IPS-18a (cell line): Measurements from ENCODE around the gene GNAI2.

Experiments
- H3K27ac ChIP-seq: one replicate; pipeline ENCODE4 v1.5.1; 2013; ENCODE audit warnings: low read length
- H3K27me3 ChIP-seq: one replicate; pipeline ENCODE4 v1.6.1; 2013; ENCODE audit warnings: mild to moderate bottlenecking, low read length; ENCODE audit not compliant: control insufficient read depth, insufficient read depth
- H3K36me3 ChIP-seq: one replicate; pipeline ENCODE4 v1.6.1; 2013; ENCODE audit warnings: low read depth, low read length; ENCODE audit not compliant: control insufficient read depth
- H3K4me1 ChIP-seq: one replicate; pipeline ENCODE4 v1.6.1; 2013; ENCODE audit warnings: low read depth, low read length; ENCODE audit not compliant: control insufficient read depth
- H3K4me3 ChIP-seq: one replicate; pipeline ENCODE4 v1.5.1; 2013; ENCODE audit warnings: low read length
- H3K9ac ChIP-seq: one replicate; pipeline ENCODE4 v1.6.1; 2013; ENCODE audit warnings: mild to moderate bottlenecking, low read length, moderate library complexity
- H3K9me3 ChIP-seq: one replicate; pipeline ENCODE4 v1.6.1; 2013; ENCODE audit warnings: low read depth, low read length; ENCODE audit not compliant: control insufficient read depth

Gene GNAI2

DNA sequence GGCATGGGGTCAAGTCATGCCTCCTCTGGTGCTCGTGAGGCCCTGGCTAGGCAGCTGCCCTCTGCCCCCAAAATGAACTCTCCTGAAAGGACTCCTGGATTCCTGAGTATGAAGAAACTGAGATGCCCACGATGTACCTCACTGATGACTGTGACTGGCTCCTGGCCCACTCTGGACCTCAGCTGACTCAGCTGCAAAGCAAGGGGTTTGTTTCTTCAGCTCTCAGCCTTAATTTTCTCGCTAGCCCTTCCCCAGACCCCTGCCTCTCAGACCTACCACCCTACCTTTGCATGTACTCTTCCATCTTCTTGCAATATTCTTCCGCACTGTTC is 5.2 kb upstream of the GNAI2 start:
- Histone ChIP-seq H3K27me3 (peaks cover 8% of the 10 kb centered on the region), H3K36me3 (no peaks in the 10 kb centered on the region), H3K4me1 (peaks cover 7% of the 10 kb centered on the region), H3K9me3 (no peaks in the 10 kb centered on the region), H3K4me3 (no peak overlapping the region), H3K27ac (no peak overlapping the region), H3K9ac (no peak overlapping the region)

- Histone ChIP-seq H3K9me3 (no peaks in the 10 kb centered on the region), H3K27me3 (peaks cover 5% of the 10 kb centered on the region), H3K36me3 (no peaks in the 10 kb centered on the region), H3K9ac (no peak overlapping the region), H3K4me1 (peaks cover 7% of the 10 kb centered on the region), H3K27ac (no peak overlapping the region), H3K4me3 (no peak overlapping the region)
Observed at GRCh38 chr3:50231581-50231980, 4.4 kb upstream of the GNAI2 start.

- Histone ChIP-seq H3K9ac (no peak overlapping the region), H3K27ac (no peak overlapping the region), H3K4me1 (peaks cover 10% of the 10 kb centered on the region), H3K36me3 (no peaks in the 10 kb centered on the region), H3K27me3 (no peaks in the 10 kb centered on the region), H3K4me3 (no peak overlapping the region), H3K9me3 (no peaks in the 10 kb centered on the region)
Observed at GRCh38 chr3:50232303-50232702, 3.7 kb upstream of the GNAI2 start.

DNA sequence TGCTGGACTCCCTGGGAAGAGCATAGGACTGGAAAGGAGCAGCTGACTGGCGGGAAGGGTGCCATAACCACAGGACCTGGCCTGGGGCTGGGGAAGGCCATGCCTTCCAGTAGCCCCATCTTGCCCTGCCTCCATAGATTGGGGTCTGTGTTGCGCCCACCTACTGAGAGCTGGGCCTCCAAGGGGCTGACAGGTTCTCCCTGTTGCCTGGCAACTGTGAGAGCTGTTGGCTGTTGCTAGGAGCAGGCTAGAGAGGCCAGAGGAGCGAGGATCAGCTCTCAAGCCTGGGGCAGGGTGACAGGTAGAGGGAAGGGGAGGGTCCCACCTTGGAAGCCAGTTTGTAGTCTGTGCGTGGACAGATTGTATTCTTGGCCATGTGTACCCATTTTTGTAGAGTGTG is 2.8 kb upstream of the GNAI2 start:
- Histone ChIP-seq H3K27me3 (no peaks in the 10 kb centered on the region), H3K9ac (no peak overlapping the region), H3K36me3 (no peaks in the 10 kb centered on the region), H3K27ac (no peak overlapping the region), H3K4me1 (peaks cover 15% of the 10 kb centered on the region), H3K4me3 (no peak overlapping the region), H3K9me3 (no peaks in the 10 kb centered on the region)

DNA sequence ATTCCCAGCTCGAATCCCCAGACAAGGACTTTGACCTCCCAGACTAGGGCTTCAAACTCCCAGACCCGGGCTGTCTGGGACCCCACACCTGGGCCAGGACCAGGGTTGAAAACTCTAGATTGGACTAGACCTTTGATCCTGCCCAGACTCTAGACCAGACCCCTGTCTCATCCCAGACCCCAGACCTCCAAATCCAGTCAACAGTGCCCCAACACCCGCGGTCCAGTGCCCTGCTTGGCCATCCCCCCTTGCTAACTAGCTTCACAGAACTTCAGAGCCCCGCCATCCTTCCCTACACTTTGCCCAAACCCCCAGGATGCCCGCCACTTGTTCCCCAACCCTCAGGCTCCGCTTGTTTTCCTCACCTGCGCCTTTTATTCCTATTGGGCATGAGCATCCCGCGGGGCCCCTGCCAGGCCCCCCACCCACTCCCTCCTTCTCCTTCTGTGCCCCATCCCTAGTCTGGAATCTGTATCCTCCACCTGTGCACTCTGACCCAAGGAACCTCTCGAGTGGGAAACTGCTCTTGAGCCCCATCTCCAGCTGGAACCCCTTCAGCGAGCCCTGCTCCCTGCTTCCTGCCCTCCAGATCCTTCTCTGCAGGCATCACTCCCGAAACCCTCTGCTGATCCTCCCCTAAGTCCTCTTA is 604 bp downstream of the GNAI2 start:
- Histone ChIP-seq H3K36me3 (no peaks in the 10 kb centered on the region), H3K9me3 (no peaks in the 10 kb centered on the region), H3K27ac (no peak overlapping the region), H3K9ac (peak overlapping the region; percentile 61), H3K27me3 (no peaks in the 10 kb centered on the region), H3K4me3 (peak overlapping the region; percentile 90), H3K4me1 (peaks cover 38% of the 10 kb centered on the region)

- Histone ChIP-seq H3K9me3 (no peaks in the 10 kb centered on the region), H3K27ac (no peak overlapping the region), H3K36me3 (no peaks in the 10 kb centered on the region), H3K4me3 (peak overlapping the region; percentile 90), H3K9ac (peak overlapping the region; percentile 61), H3K4me1 (peaks cover 44% of the 10 kb centered on the region), H3K27me3 (no peaks in the 10 kb centered on the region)
Observed at GRCh38 chr3:50237133-50237651, 1.2 kb downstream of the GNAI2 start.

GRCh38 chr3:50237754-50238548 is 1.9 kb downstream of the GNAI2 start:
- H3K4me3 ChIP-seq = peak overlapping the region; percentile 90
- no peaks in the 10 kb centered on the region for H3K9me3 ChIP-seq
- H3K4me1 ChIP-seq = peaks cover 51% of the 10 kb centered on the region
- no peaks in the 10 kb centered on the region for H3K27me3 ChIP-seq
- no peaks in the 10 kb centered on the region for H3K36me3 ChIP-seq
- peak overlapping the region; percentile 61 for H3K9ac ChIP-seq
- H3K27ac ChIP-seq = no peak overlapping the region

DNA sequence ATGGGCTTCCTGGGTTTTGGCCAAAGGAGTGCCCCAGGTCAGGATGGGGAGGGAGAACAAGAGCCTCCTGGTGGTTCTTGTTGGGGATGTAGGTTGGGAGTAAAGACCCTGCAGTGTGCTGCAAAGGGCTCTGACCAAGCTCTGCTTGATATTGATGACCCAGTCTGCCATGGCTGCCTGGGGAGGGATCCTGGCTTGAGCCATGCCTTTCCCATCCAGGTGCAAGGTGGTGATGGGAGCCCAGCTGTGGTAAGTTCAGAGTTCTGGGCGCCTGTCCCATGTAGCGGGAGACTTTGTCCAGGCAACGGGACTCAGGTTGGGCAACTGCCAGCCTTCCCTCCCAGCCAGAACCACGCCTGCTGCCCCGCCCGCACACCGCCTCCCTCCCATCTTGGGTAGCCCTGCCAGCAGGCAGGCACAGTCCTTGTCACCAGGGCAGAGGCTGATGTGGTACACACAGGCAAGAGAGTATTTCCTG is 2.6 kb downstream of the GNAI2 start:
- Histone ChIP-seq H3K27me3 (no peaks in the 10 kb centered on the region), H3K4me1 (peaks cover 57% of the 10 kb centered on the region), H3K36me3 (no peaks in the 10 kb centered on the region), H3K27ac (no peak overlapping the region), H3K9me3 (no peaks in the 10 kb centered on the region), H3K4me3 (peak overlapping the region; percentile 90), H3K9ac (peak overlapping the region; percentile 13)

GRCh38 chr3:50239649-50240048 is 3.6 kb downstream of the GNAI2 start:
- Histone ChIP-seq H3K9ac (no peak overlapping the region), H3K4me1 (peaks cover 57% of the 10 kb centered on the region), H3K27ac (no peak overlapping the region), H3K27me3 (no peaks in the 10 kb centered on the region), H3K4me3 (no peak overlapping the region), H3K36me3 (peaks cover 3% of the 10 kb centered on the region), H3K9me3 (no peaks in the 10 kb centered on the region)

DNA sequence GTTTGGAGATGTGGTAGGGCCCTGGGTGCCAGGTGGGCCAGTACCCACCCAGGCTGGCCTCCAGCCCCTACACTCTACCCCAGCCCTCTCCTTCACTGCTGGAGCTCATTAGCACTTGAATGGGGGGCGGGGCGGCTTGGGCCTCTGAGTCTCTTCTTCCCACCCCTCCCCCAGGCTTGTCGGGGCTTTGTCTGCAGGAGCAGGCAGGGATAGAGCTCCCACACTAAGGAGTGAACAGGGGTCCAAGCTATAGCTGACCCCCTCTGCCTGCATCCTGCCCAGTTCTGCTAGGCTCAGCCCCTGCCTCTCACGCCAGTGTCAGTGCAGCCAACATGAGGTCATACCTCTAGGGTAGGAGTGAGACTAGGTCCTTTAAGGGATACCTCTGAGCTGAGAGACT is 5.2 kb downstream of the GNAI2 start:
- Histone ChIP-seq H3K9ac (peak overlapping the region; percentile 60), H3K4me1 (peaks cover 64% of the 10 kb centered on the region), H3K27me3 (no peaks in the 10 kb centered on the region), H3K4me3 (peak overlapping the region; percentile 53), H3K9me3 (no peaks in the 10 kb centered on the region), H3K36me3 (peaks cover 3% of the 10 kb centered on the region), H3K27ac (peak overlapping the region; percentile 79)

DNA sequence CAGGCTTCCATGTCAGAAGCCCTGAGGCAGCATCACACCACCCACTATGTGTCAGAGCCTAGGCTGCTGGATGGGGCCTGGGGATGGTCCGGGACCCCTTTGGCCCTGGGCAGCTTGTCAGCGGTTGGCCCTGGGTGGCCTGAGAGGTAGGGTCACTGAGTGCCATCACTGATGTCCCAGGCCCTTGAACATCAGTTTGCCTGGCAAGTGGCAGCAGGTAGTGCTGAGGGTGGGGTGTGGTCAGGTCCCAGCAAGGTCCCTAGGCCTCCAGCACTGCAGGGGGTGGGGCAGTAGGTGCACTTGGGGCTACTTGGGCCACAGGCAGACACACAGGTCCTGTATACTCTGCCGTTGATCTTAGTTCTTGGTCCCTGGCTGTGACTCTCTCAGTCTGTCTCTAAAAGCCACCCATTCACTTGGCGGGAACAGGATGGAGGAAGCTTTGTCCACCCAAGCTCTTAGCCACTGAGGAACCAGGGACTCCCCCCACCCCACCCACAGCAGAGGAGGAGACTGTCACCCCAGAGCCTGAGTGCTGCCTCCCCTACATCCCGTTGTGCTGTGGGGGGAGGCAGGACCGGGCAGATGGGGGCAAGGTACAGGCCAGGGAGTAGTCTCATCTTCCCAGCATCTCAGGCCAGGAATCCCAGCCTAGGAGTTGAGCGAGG is 5.8 kb downstream of the GNAI2 start:
- Histone ChIP-seq H3K36me3 (peaks cover 3% of the 10 kb centered on the region), H3K27ac (peak overlapping the region; percentile 79), H3K4me3 (peak overlapping the region; percentile 53)

More for the DNA sequence above, 5.8 kb downstream of the GNAI2 start:
- Histone ChIP-seq H3K9ac (peak overlapping the region; percentile 60), H3K27me3 (no peaks in the 10 kb centered on the region), H3K4me1 (peaks cover 70% of the 10 kb centered on the region), H3K9me3 (no peaks in the 10 kb centered on the region)
